ENCODE results near the gene SMAD7. TPM values are rescaled to one million over a fixed set of nuclear protein-coding genes. Genes with fewer than 3 reads are reported as not detected.

The SMAD7 gene
- total RNA-seq, 1 donor from 2014 or later = 3.7 TPM

GRCh38 chr18:48914581-48915251 lies 36.0 kb downstream of the SMAD7 start:
- ATAC-seq = no peak

- no peak for ATAC-seq
Measured at GRCh38 chr18:48913775-48914174, 37.0 kb downstream of the SMAD7 start.

GRCh38 chr18:48913201-48913600 lies 37.6 kb downstream of the SMAD7 start:
- peak; percentile 56 for ATAC-seq

DNA sequence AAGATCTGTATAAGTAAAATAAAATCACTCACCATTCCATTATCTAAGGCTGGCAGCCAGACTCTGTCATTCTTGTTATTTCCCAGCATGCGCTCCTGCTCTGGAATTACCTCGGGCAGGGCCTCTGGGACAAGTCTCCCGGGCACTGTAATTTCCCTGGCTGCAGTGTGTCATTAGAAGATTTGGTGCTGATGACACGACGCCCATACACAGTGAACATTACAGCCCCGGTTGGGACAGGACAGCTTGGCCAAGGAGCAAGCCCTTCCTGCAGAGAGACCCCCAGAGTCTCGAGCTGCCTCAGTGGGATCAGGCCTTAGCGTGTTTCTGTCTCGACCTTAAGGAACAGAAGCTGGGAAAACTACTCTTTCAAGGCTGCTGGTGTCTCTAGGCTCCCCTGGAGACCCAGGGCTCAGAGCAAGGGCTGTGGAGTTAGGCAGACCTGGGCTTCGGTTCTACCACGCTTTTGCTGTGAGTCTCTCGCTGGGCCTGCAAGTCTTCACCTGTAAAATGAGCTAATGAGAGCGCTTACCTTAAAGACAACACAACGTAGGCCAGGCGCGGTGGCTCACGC lies 39.7 kb downstream of the SMAD7 start:
- no peak for ATAC-seq

- no peak for ATAC-seq
Measured at GRCh38 chr18:48909721-48910120, 41.0 kb downstream of the SMAD7 start.

DNA sequence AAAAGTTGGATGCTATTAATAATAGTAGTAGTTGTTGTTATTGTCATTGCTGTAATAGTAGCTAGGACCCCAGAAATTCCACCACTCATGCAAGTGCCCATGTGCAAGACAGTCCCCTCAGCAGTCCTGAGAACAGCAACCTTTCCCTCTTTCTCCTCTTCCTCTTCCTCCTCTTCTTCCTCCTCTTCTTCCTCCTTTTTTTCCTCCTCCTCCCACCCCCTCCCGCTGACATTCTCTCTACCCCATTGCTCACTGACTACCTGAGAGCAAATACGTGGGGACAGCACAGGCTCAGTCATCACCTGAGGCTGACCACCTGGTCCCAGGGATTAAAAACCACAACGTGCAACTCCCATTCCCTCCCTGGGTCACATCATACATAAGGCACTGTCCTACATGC lies 41.8 kb downstream of the SMAD7 start:
- no peak for ATAC-seq

DNA sequence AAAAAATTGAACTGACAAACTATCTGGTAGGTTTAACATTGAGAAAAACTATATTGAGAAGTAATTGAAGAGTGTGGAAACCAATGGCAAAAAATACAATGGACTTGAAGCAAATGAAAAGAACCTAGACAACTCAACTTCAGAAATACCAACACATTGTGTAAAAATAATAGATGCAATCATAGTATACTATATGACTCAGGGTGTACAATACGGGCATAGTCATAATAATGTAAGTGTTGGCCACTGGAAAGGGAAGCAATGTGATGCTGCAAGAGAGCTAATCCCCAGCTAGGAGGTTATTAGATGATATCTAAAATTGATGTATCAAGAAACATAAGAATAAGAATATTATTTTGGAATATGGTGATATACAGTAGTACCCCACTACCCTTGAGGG lies 45.3 kb downstream of the SMAD7 start:
- ATAC-seq = no peak

DNA sequence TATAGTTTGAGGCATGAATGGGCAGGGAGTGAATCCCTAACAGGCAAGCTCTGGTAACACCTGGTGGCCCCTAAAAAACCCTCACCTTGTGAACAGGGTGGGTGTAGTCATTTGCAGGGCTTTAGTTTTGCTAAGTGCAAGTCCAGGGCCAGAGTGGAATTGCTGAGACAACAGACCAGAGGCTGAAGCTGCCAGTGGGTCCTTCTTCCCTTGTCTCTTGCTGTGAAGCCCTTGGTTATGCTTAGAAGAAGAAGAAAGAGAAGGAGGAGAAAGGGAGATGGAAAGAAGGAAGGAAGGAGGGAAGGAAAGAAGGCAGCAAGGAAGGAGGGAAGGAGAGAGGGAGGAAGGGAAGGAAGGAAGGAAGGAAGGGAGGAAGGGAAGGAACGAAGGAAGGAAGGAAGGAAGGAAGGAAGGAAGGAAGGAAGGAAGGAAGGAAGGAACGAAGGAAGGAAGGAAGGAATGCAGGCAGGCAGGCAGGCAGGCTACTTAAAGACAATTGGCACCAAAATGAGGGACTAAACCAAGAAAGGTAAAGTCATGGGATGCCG lies 45.8 kb downstream of the SMAD7 start:
- no peak for ATAC-seq

DNA sequence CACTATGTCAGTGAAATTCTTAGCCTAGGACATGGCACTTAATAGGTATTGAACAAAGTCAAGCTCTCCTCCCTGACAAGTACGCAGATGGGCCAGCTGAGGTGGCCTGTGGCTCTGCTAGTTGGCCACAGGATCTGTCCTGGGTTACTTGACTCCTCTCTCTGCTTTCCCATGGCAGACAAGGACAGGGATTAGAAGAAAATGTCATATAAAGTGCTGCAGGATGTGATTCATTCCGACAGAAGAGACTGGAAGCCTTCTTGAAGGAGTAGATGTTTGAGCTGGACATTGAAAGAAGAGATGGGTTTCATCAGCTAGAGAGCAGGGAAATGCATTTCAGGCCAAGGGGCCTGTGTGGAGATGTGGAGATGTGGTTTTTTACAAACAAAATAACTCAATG lies 46.7 kb downstream of the SMAD7 start:
- no peak for ATAC-seq

- peak; percentile 24 for ATAC-seq
Measured at GRCh38 chr18:48902856-48903601, 47.7 kb downstream of the SMAD7 start.

GRCh38 chr18:48902023-48902855 lies 48.5 kb downstream of the SMAD7 start:
- ATAC-seq = peak; percentile 78

DNA sequence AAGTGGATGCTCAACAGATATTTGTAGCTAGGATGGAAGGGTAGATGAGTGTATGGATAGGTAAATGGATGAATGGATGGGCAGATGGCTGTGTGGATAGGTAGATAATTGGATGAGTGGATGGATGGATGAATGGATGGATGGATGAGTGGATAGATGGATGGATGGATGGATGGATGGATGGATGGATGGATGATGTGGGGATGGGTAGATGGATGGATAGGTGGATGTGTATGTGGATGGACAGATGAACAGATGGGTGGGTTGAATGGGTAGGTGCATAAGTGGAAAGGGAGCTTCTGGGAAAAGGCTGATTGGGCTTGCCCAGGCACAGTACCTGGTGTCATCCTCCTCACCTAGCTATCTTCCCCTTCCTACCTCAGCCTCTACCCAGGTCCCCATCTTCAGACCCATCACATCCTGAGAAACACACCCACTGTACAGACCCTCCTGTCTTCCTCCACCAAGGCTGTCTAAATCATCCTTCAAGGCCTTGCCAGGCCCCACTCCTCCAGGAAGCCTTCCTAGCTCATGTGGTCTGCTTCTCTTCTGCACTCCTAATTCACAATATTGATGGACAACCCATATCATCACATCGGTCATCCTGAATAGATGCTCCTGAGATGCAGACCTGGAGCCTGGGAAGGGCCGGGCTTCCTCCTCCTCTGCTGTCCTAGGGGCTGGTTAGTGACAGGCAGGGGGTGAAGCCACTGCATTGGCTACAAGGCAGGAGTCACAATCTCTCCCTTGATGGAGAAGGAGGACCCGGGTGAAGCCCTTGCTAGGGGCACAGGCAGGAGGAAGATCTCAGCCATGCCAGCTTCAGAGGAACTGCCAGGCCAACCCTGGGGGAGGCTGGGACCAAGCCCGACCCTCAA lies 49.4 kb downstream of the SMAD7 start:
- ATAC-seq = no peak

DNA sequence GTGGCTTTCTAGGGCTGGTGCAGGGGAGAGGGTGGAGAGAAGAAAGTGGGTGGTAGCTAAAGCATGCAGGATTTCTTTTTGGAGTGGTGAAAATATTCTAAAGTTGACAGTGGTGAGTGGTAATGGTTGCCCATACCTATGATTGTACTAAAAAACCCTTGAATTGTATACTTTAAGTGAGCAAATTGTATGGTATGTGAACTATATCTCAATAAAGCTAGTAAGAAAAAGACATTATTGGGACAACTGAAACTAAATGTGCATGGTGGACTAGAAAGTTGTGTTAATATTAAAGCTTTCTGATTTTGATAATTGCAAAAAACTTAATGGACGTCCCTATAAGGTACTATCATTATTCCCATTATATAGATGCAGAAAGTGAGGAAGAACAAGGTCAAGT lies 50.3 kb downstream of the SMAD7 start:
- no peak for ATAC-seq

DNA sequence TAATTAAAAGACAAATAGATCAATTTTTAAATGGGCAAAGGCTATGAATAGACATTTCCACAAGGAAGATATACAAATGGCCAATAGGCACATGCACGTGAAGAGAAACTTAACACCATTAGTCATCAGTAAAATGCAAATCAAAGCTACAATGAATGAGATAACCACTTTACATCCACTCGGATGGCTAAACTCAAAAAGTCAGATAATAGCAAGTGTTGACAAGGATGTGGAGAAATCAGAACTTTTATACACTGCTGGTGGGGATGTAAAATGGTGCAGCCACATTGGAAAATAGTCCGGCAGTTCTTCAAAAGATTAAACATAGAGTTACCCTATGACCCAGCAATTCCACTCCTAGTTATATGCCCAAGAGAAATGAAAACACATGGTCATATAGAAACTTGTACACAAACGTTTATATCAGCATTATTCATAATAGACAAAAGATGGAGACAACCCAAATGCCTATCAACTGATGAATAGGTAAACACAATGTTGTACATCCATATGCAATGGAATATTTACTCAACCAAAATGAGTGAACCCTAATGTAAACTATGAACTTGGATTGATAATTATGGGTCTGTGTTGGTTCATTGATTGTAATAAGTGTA lies 51.1 kb downstream of the SMAD7 start:
- no peak for ATAC-seq

GRCh38 chr18:48898521-48898920 lies 52.2 kb downstream of the SMAD7 start:
- no peak for ATAC-seq

DNA sequence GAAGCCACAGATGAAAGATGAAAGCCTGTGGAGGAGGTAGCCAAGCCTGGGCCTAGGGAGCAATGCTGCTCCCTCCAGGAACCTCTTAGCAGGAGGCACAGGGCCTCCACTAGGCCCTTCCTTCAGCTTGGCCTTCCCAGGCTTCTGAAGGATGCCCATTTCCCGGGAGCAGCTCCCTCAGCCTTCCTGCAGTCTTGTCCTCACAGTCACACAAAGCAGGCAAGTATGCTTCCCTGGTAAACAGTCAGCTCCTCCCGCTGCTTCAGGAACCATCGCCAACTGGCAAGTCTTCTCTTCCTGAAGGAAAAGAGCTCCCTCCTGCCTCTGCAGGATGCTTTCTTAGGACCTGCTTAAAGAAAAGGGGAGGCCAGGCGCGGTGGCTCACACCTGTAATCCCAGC lies 53.2 kb downstream of the SMAD7 start:
- ATAC-seq = no peak

GRCh38 chr18:48896875-48897511 lies 53.8 kb downstream of the SMAD7 start:
- peak; percentile 44 for ATAC-seq

DNA sequence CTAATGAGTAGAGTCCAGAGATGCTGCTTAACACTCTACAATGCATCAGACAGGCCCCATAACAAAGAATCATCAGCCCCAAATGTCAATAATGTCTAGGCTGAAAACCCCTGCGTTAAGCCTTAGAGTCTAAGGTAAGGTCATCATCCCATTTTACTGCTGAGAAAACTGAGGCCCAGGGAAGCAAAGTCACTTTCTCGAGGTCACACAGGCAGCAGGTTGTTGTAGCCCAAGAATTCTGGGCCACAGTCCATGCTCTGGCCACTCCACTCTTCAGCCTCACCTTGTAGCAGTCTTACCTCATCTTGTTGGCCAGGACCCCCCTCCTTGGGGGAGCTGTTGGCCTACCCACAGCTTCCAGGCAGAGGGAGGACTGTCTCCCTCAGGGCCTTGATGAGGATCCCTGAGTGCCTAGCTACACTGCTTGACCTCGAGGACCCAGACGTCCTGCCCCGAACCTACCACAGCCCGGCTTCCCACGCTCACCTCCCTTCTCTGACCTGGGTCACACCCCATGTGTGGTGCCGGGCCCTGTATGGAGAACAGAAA lies 54.4 kb downstream of the SMAD7 start:
- no peak for ATAC-seq

- no peak for ATAC-seq
Measured at GRCh38 chr18:48894799-48895346, 55.9 kb downstream of the SMAD7 start.
